ENCODE measurements around the gene TMEM175. TPM values are rescaled to one million over a fixed set of nuclear protein-coding genes. Genes with fewer than 3 reads are reported as not detected.
"Not testable (repeated sequence)": the region's sequence is repeated elsewhere in the genome, so short reads cannot be mapped to it uniquely, and the experiment has no call there.

Gene TMEM175
- total RNA-seq, 2 experiments from 2014 or later, result 51.3 to 57.7 TPM

DNA sequence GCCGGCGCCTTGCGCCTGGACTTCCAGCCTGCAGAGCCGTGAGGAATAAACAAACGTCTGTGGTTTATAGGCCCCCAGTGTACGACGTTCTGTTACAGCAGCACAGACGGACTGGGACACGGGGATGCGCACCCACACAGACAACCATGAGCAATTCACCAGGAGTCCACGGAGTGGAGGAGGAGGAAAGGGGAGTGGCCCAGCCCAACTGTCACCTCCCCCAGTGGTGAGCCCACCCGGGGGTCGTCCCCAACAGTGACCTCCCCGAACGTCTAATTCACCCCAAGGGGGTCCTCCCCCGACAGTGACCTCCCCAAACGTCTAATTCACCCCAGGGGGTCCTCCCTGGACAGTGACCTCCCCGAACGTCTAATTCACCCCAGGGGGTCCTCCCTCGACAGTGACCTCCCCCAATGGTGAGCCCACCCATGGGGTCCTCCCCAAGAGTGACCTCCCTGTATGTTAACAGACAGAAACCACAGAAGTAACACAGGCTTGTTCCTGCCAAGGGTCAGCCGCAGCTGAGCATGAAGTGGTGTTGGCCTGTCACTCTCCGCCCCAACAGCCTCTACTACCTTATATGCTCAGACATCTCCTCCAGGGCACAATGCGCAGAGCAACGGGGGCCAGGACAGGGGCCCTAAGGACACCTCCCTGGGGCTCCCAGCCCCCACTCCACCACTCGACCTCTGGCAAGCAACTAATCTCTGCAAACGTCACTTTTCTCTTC is 6.3 kb upstream of the TMEM175 start:
- no peaks in the 10 kb centered on the region for H3K9me3 ChIP-seq (ENCODE audit: control insufficient read depth in 1 of 2, insufficient read depth in 1 of 2, low read length in 2 of 2)
- Mint-ChIP-seq H3K27me3 (no peaks in the 10 kb centered on the region), H3K36me3 (ENCODE audit: low read depth) (peaks cover 20% of the 10 kb centered on the region), H3K4me3 (peak overlapping the region; percentile 61), H3K27ac (no peak overlapping the region), H3K4me1 (ENCODE audit: low read depth) (peaks cover 65% of the 10 kb centered on the region), H3K9me3 (no peaks in the 10 kb centered on the region)
- TF ChIP-seq CTCF (IDR thresholded peaks at IDR 0.05), result no peak
- intact Hi-C loops (cut with DNase I, micrococcal nuclease), result no loop called here
- POLR2A ChIA-PET, result no interaction called here
- CTCF ChIA-PET, result no interaction called here
- H3K36me3 ChIP-seq (ENCODE audit: insufficient read depth, low read length), result peaks cover 8% of the 10 kb centered on the region
- H3K4me1 ChIP-seq (ENCODE audit: insufficient read depth, low read length), result peaks cover 81% of the 10 kb centered on the region
- no peaks in the 10 kb centered on the region for H3K27me3 ChIP-seq (ENCODE audit: control insufficient read depth in 1 of 2, insufficient read depth in 2 of 2, low read length in 2 of 2)
- no peak for DNase-seq
- no peak overlapping the region for H3K27ac ChIP-seq (ENCODE audit: low read depth in 1 of 2, low read length in 2 of 2)
- no peak for ATAC-seq (ENCODE audit: poor library complexity)
- H3K4me3 ChIP-seq (ENCODE audit: low read length), result no peak overlapping the region

DNA sequence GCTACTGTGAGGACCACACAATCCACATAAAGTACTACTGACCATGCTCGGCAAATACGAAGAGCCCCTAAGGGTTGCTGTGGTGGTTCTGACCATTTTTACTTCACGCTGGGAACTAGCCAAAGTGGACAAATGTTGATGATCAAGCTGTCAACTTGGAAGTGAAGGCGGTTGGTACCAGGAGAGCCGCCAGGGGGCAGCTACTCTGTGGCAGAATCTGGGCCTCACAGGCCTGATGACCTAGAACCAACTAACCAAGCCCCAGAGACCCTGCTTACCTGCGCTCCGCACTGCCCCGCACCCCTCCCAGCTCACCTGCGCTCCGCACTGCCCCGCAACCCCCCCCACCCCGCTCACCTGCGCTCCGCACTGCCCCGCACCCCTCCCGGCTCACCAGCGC is 5.7 kb upstream of the TMEM175 start:
- Histone ChIP-seq H3K4me3 (ENCODE audit: low read length) (no peak overlapping the region), H3K9me3 (ENCODE audit: control insufficient read depth in 1 of 2, insufficient read depth in 1 of 2, low read length in 2 of 2) (no peaks in the 10 kb centered on the region), H3K27ac (ENCODE audit: low read depth in 1 of 2, low read length in 2 of 2) (no peak overlapping the region), H3K27me3 (ENCODE audit: control insufficient read depth in 1 of 2, insufficient read depth in 2 of 2, low read length in 2 of 2) (no peaks in the 10 kb centered on the region), H3K36me3 (ENCODE audit: insufficient read depth, low read length) (peaks cover 8% of the 10 kb centered on the region), H3K4me1 (ENCODE audit: insufficient read depth, low read length) (peaks cover 84% of the 10 kb centered on the region)
- POLR2A ChIA-PET, result no interaction called here
- Mint-ChIP-seq H3K4me3 (peak overlapping the region; percentile 61), H3K27me3 (no peaks in the 10 kb centered on the region), H3K36me3 (ENCODE audit: low read depth) (peaks cover 25% of the 10 kb centered on the region), H3K9me3 (no peaks in the 10 kb centered on the region), H3K4me1 (ENCODE audit: low read depth) (peaks cover 65% of the 10 kb centered on the region), H3K27ac (no peak overlapping the region)
- ATAC-seq (ENCODE audit: poor library complexity) (no peak), DNase-seq (no peak)
- TF ChIP-seq CTCF (IDR thresholded peaks at IDR 0.05), result no peak
- CTCF ChIA-PET, result no interaction called here
- intact Hi-C loops (cut with DNase I, micrococcal nuclease), result no loop called here

GRCh38 chr4:927566-927965 is 4.7 kb upstream of the TMEM175 start:
- POLR2A ChIA-PET; H3K9me3 ChIP-seq (ENCODE audit: control insufficient read depth in 1 of 2, insufficient read depth in 1 of 2, low read length in 2 of 2); intact Hi-C loops (cut with DNase I, micrococcal nuclease); H3K27me3 Mint-ChIP-seq; H3K27ac Mint-ChIP-seq; CTCF ChIA-PET; H3K4me3 ChIP-seq (ENCODE audit: low read length); ATAC-seq (ENCODE audit: poor library complexity); H3K36me3 ChIP-seq (ENCODE audit: insufficient read depth, low read length); H3K27ac ChIP-seq (ENCODE audit: low read depth in 1 of 2, low read length in 2 of 2); H3K9me3 Mint-ChIP-seq; DNase-seq; H3K4me3 Mint-ChIP-seq; H3K27me3 ChIP-seq (ENCODE audit: control insufficient read depth in 1 of 2, insufficient read depth in 2 of 2, low read length in 2 of 2): not testable (repeated sequence)
- Mint-ChIP-seq H3K4me1 (ENCODE audit: low read depth) (peaks cover 63% of the 10 kb centered on the region), H3K36me3 (ENCODE audit: low read depth) (peaks cover 26% of the 10 kb centered on the region)
- peaks cover 76% of the 10 kb centered on the region for H3K4me1 ChIP-seq (ENCODE audit: insufficient read depth, low read length)

Data from CD4-positive, alpha-beta T cell (primary cell).